ENCODE results near the gene YTHDF1.

YTHDF1 gene

GRCh38 chr20:63153254-63154221, 62.4 kb downstream of the YTHDF1 start:
- no peak for DNase-seq

GRCh38 chr20:63152322-63153253, 63.3 kb downstream of the YTHDF1 start:
- no peak for DNase-seq

GRCh38 chr20:63151554-63152321, 64.2 kb downstream of the YTHDF1 start:
- no peak for DNase-seq

- no peak for DNase-seq
Observed at GRCh38 chr20:63150911-63151531, 64.9 kb downstream of the YTHDF1 start.

- DNase-seq, result no peak
Observed at GRCh38 chr20:63150391-63150898, 65.5 kb downstream of the YTHDF1 start.

- DNase-seq, result no peak
Observed at GRCh38 chr20:63149531-63150192, 66.3 kb downstream of the YTHDF1 start.

GRCh38 chr20:63148696-63149095, 67.2 kb downstream of the YTHDF1 start:
- DNase-seq, result no peak

- DNase-seq, result no peak
Observed at GRCh38 chr20:63147532-63147931, 68.4 kb downstream of the YTHDF1 start.
